Pancreas (tissue), 10 donors: ENCODE results near the gene ARHGEF37. TPM values are rescaled to one million over a fixed set of nuclear protein-coding genes. Genes with fewer than 3 reads are reported as not detected.
A peak's percentile ranks its signal among the peaks of the same experiment; 100 is the strongest.

Source experiments
- ATAC-seq, 4 donors: fragments of 200-7000 bp; cut with Tn5 transposase; one replicate each; pipeline versions ENCODE4 v1.8.0 to v1.9.1; 2020; ENCODE audit warnings: mild to moderate bottlenecking in 4 of 4, moderate library complexity in 4 of 4
- DNase-seq, 6 donors: peaks; one replicate each; pipeline ENCODE4 v3.0.0-alpha.2; 2020
- FAIRE-seq: peaks from 2 replicates; lab custom pipeline; 2012; peaks lifted over from hg19 to GRCh38; lab: Jason Lieb, UNC
- H3K27ac ChIP-seq, 4 donors: fragments of 200-600 bp; sonication (generic); 1 replicate in 3 of 4; 2 replicates in 1 of 4; pipeline versions ENCODE4 v1.5.0 to v1.8.0; 2020
- H3K27me3 ChIP-seq, 4 donors: fragments of 200-600 bp; one replicate each; pipeline ENCODE4 v1.8.0; 2021
- H3K36me3 ChIP-seq, 3 donors: fragments of 200-600 bp; sonication (generic) in 1 of 3; one replicate each; pipeline versions ENCODE4 v1.5.0 to v1.8.0; 2020 to 2021
- H3K4me1 ChIP-seq, 3 donors: fragments of 200-600 bp; one replicate each; pipeline ENCODE4 v1.8.0; 2021
- H3K4me3 ChIP-seq, 4 donors: fragments of 200-600 bp; sonication (generic) in 2 of 4; one replicate each; pipeline versions ENCODE4 v1.5.0 to v1.8.0; 2020 to 2021
- H3K9me3 ChIP-seq, 4 donors: fragments of 200-600 bp; one replicate each; pipeline ENCODE4 v1.8.0; 2021
- CTCF ChIP-seq, 4 donors: fragments of 200-600 bp; sonication (generic) in 3 of 4; IDR thresholded peaks; one replicate each; pipeline versions ENCODE4 v1.5.0 to v1.8.0; 2021; ENCODE audit warnings: antibody characterized with exemption in 4 of 4
- WGBS, 2 donors: extraction: QIAGEN DNeasy Blood & Tissue Kit; methylation state at CpG; one replicate each; pipeline ENCODE4 v1.1.7; 2013; 5-methylcytosine and 5-hydroxymethylcytosine counted together
- intact Hi-C, 3 donors: fragments of 100-400 bp; cut with DNase I; formaldehyde crosslinking; loops; one replicate each; pipeline versions ENCODE4 v1.11.1 to v1.14.2; 2022
- polyA plus RNA-seq, 2 donors: library from polyadenylated mRNA; stranded (reverse); fragments of 200-250 nt; gene quantifications; one replicate each; pipeline ENCODE4 v1.2.3, GENCODE V29; 2013
- total RNA-seq, 6 donors: library from RNA; stranded (reverse); fragmentation: NEBNext Ultra II Directional in 4 of 6; extraction: Animal tissue kit (Norgen Biotek cat#: 25700) in 4 of 6; gene quantifications; one replicate each; pipeline versions ENCODE4 v1.2.1 to v1.2.4, GENCODE V29; 2021 to 2023
- donor health status: healthy with polysubstance abuse.
- donor health status: DM: no; HTN: no; CAD: no; lungs with moderate emphysema.
- donor health status: DM: no; HTN: no; CAD: no.
- donor health status: control.
- donor health status: control.
- donor health status: Bipolar disorder and iron deficiency.
- donor health status: DM: yes; HTN: yes; CAD: no.
- donor health status: DM: no; HTN: no; CAD: no.
- donor health status: DM: no; HTN: no; CAD: no.
- donor health status: DM: yes; HTN: yes; CAD: no.

Gene ARHGEF37
- total and polyA plus RNA-seq, 8 donors: 5.7 to 13.6 (median 9.2) TPM

- intact Hi-C loops: no loop called here
- Histone ChIP-seq H3K4me3 (no peak overlapping the region), H3K9me3 (no peaks in the 10 kb centered on the region), H3K27ac (peak overlapping the region in 3 of 4 donors; percentile 58 to 91 (median 84)), H3K27me3 (no peaks in the 10 kb centered on the region), H3K36me3 (no peaks in the 10 kb centered on the region), H3K4me1 (peaks cover 20 to 41% (median 34%) of the 10 kb centered on the region in 3 donors)
- WGBS, 2 donors: 44 to 56% methylated on average over 2 of the region's 2 CpGs
- ATAC-seq: no peak
- no peak for TF ChIP-seq CTCF (IDR thresholded peaks at IDR 0.05)
- no peak for FAIRE-seq
- DNase-seq: no peak
These were observed 2.8 kb downstream of the ARHGEF37 start for GRCh38 chr5:149584121-149584520.

GRCh38 chr5:149585910-149586309 lies 4.6 kb downstream of the ARHGEF37 start:
- H3K4me3 ChIP-seq: no peak overlapping the region
- FAIRE-seq (no peak), DNase-seq (no peak), ATAC-seq (no peak)
- no peaks in the 10 kb centered on the region for H3K9me3 ChIP-seq
- intact Hi-C loops: no loop called here
- peaks cover 20 to 41% (median 34%) of the 10 kb centered on the region in 3 donors for H3K4me1 ChIP-seq
- no peaks in the 10 kb centered on the region for H3K36me3 ChIP-seq
- TF ChIP-seq CTCF (IDR thresholded peaks at IDR 0.05): no peak
- no peak overlapping the region for H3K27ac ChIP-seq
- no peaks in the 10 kb centered on the region for H3K27me3 ChIP-seq

- WGBS, 2 donors: 50 to 53% methylated on average over 1 of the region's 1 CpG
- H3K4me3 ChIP-seq: no peak overlapping the region
- intact Hi-C loops: no loop called here
- no peak for DNase-seq
- peaks cover 20 to 41% (median 34%) of the 10 kb centered on the region in 3 donors for H3K4me1 ChIP-seq
- no peak for TF ChIP-seq CTCF (IDR thresholded peaks at IDR 0.05)
- no peaks in the 10 kb centered on the region for H3K27me3 ChIP-seq
- no peaks in the 10 kb centered on the region for H3K36me3 ChIP-seq
- H3K27ac ChIP-seq: peak overlapping the region in 2 of 4 donors; percentile 8 to 14
- peak in 1 of 4 donors; percentile 11 for ATAC-seq
- H3K9me3 ChIP-seq: no peaks in the 10 kb centered on the region
- FAIRE-seq: no peak
These were observed 5.5 kb downstream of the ARHGEF37 start for GRCh38 chr5:149586708-149587318.

GRCh38 chr5:149588936-149589335 lies 7.6 kb downstream of the ARHGEF37 start:
- DNase-seq (no peak), ATAC-seq (no peak), FAIRE-seq (no peak)
- H3K27ac ChIP-seq: no peak overlapping the region
- peaks cover 7 to 23% (median 20%) of the 10 kb centered on the region in 3 donors for H3K4me1 ChIP-seq
- H3K9me3 ChIP-seq: no peaks in the 10 kb centered on the region
- 93 to 97% methylated on average over 1 of the region's 1 CpG for WGBS, 2 donors
- H3K4me3 ChIP-seq: no peak overlapping the region
- H3K27me3 ChIP-seq: no peaks in the 10 kb centered on the region
- no peaks in the 10 kb centered on the region for H3K36me3 ChIP-seq
- no peak for TF ChIP-seq CTCF (IDR thresholded peaks at IDR 0.05)
- intact Hi-C loops: no loop called here

GRCh38 chr5:149593370-149593769 lies 12.1 kb downstream of the ARHGEF37 start:
- Histone ChIP-seq H3K9me3 (no peaks in the 10 kb centered on the region), H3K36me3 (no peaks in the 10 kb centered on the region), H3K4me1 (no peaks in the 10 kb centered on the region), H3K27ac (no peak overlapping the region), H3K4me3 (no peak overlapping the region), H3K27me3 (no peaks in the 10 kb centered on the region)
- 79 to 80% methylated on average over 2 of the region's 2 CpGs for WGBS, 2 donors
- intact Hi-C loops: no loop called here
- no peak for TF ChIP-seq CTCF (IDR thresholded peaks at IDR 0.05)
- ATAC-seq (no peak), DNase-seq (no peak), FAIRE-seq (no peak)
